HEK293T (cell line): ENCODE results near the gene NUP107.

Experiments
- BHLHE40 ChIP-seq: fragments of 450-650 bp; IDR thresholded peaks from 2 replicates; pipeline ENCODE4 v1.6.1; 2016; ENCODE audit warnings: mild to moderate bottlenecking, moderate library complexity, borderline replicate concordance
- CTBP1 ChIP-seq: fragments of 450-650 bp; IDR thresholded peaks from 2 replicates; pipeline ENCODE4 v1.6.1; 2016; ENCODE audit warnings: borderline replicate concordance
- NFRKB ChIP-seq: fragments of 450-650 bp; IDR thresholded peaks from 2 replicates; pipeline ENCODE4 v1.6.1; 2016; ENCODE audit warnings: mild to moderate bottlenecking, moderate library complexity
- SP1 ChIP-seq: fragments of 450-650 bp; IDR thresholded peaks from 2 replicates; pipeline ENCODE4 v1.6.1; 2017
- TARDBP ChIP-seq: fragments of 450-650 bp; IDR thresholded peaks from 2 replicates; pipeline ENCODE4 v1.6.1; 2016

DNA sequence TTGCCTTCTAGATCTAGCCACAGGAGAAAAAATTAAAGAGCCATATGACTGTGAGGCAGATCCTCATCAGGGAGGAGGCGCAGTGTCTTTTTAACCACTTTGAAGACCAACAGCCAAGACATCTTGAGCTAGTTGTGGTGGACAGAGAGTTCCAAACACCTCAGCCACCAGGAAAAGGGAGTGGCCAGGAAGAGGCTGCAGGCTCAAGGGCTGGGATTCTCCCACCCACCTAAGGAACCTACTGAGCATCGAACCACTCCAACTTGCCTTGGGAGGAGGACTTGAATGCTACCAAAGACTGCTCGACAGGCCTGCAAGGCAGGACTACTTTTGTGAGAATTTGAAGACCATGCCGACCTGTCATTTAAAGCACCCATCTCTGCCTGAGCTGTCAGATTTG is 106.7 kb downstream of the NUP107 start:
- TF ChIP-seq NFRKB (no peak), BHLHE40 (no peak), SP1 (no peak), CTBP1 (no peak), TARDBP (no peak)
